Activated CD4-positive, alpha-beta memory T cell treated with anti-CD3 and anti-CD28 coated beads, Interleukin-2, amount 10 ng/mL, durations not matched to agents 7 days and 5 days (primary cell): Measurements from ENCODE around the gene AHCYL1. TPM values are rescaled to one million over a fixed set of nuclear protein-coding genes. Genes with fewer than 3 reads are reported as not detected.

Experiments used
- CTCF ChIA-PET: fragments of 350-600 bp; sonication (Branson Sonifier 250); formaldehyde crosslinking; loops from one replicate; lab custom pipeline; 2021; ENCODE audit warnings: antibody characterized with exemption, inconsistent platforms; lab: Charles Lee
- POLR2A ChIA-PET: fragments of 350-600 bp; sonication (Branson Sonifier 250); formaldehyde crosslinking; loops from one replicate; lab custom pipeline; 2021; ENCODE audit warnings: antibody characterized with exemption; lab: Charles Lee
- DNase-seq: peaks from one replicate; pipeline ENCODE4 v3.0.0-alpha.2; 2020
- H3K27ac Mint-ChIP-seq: one replicate; pipeline ENCODE4 v1.8.0; 2021; ENCODE audit warnings: mild to moderate bottlenecking, mixed read lengths
- H3K27me3 Mint-ChIP-seq: one replicate; pipeline ENCODE4 v1.8.0; 2021; ENCODE audit warnings: mixed read lengths
- H3K36me3 Mint-ChIP-seq: one replicate; pipeline ENCODE4 v1.8.0; 2021; ENCODE audit warnings: low read depth, mixed read lengths
- H3K4me1 Mint-ChIP-seq: one replicate; pipeline ENCODE4 v1.8.0; 2021; ENCODE audit warnings: mixed read lengths
- H3K4me3 Mint-ChIP-seq: one replicate; pipeline ENCODE4 v1.8.0; 2021; ENCODE audit warnings: mild to moderate bottlenecking, mixed read lengths
- H3K9me3 Mint-ChIP-seq: one replicate; pipeline ENCODE4 v1.8.0; 2021; ENCODE audit warnings: mixed read lengths
- total RNA-seq, 2 experiments: library from RNA; stranded (reverse); gene quantifications; one replicate each; pipeline ENCODE4 v1.2.3, GENCODE V29; 2021

AHCYL1 gene
- total RNA-seq, 2 experiments from 2014 or later: 56.5 to 57.0 TPM

- ChIA-PET CTCF (interaction anchor here (1.3 kb wide), 1 partner anchor 216 kb away, joined by 4 read pairs; no protein-coding TSS in a partner anchor), POLR2A (no interaction called here)
- no peaks in the 10 kb centered on the region for H3K9me3 Mint-ChIP-seq
- H3K4me3 Mint-ChIP-seq: no peak overlapping the region
- H3K27ac Mint-ChIP-seq: no peak overlapping the region
- peaks cover 41% of the 10 kb centered on the region for H3K4me1 Mint-ChIP-seq
- no peaks in the 10 kb centered on the region for H3K27me3 Mint-ChIP-seq
- H3K36me3 Mint-ChIP-seq: peaks cover 28% of the 10 kb centered on the region
- no peak for DNase-seq
These were observed 5.7 kb downstream of the AHCYL1 start for GRCh38 chr1:109990302-109990653.

GRCh38 chr1:109991400-109991925 is 6.9 kb downstream of the AHCYL1 start:
- Mint-ChIP-seq H3K9me3 (no peaks in the 10 kb centered on the region), H3K4me3 (no peak overlapping the region), H3K36me3 (peaks cover 30% of the 10 kb centered on the region), H3K27ac (no peak overlapping the region), H3K4me1 (peaks cover 32% of the 10 kb centered on the region), H3K27me3 (no peaks in the 10 kb centered on the region)
- POLR2A ChIA-PET: no interaction called here
- DNase-seq: no peak
- CTCF ChIA-PET: no interaction called here

DNA sequence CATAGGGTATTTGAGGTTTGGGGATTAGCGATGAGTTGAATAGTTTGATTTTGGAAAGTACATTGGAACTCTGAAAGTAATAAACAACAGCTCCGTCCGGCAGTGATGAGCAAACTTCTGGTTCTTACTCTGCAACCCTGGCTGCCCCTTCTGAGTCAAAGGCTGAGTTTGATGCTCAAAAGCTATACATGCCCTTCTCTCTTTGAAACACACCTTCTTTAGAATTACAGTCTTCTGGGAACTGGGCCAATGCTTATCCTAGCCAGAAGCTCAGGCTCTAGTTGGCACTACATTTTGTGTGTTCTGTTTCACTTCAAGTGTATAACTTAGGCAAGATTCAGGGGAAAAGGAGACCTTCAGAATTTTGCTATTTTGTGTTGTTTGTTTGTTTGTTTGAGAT is 9.3 kb downstream of the AHCYL1 start:
- POLR2A ChIA-PET: interaction anchor here (1.3 to 5.4 kb wide), 2 partner anchors 9 to 338 kb away, joined by 4 to 21 read pairs; partner anchors contain the start of genes AHCYL1 and GSTM4
- CTCF ChIA-PET: interaction anchor here (0.6 to 4.4 kb wide), 4 partner anchors 9 to 274 kb away, joined by 4 to 35 read pairs (median 4); partner anchors contain the start of gene AHCYL1
- Mint-ChIP-seq H3K36me3 (peaks cover 15% of the 10 kb centered on the region), H3K4me1 (peaks cover 14% of the 10 kb centered on the region), H3K27me3 (no peaks in the 10 kb centered on the region), H3K4me3 (no peak overlapping the region), H3K9me3 (no peaks in the 10 kb centered on the region), H3K27ac (no peak overlapping the region)
- no peak for DNase-seq

- DNase-seq: no peak
- Mint-ChIP-seq H3K4me1 (peaks cover 12% of the 10 kb centered on the region), H3K36me3 (peaks cover 15% of the 10 kb centered on the region), H3K27me3 (no peaks in the 10 kb centered on the region), H3K9me3 (no peaks in the 10 kb centered on the region), H3K4me3 (no peak overlapping the region), H3K27ac (no peak overlapping the region)
- POLR2A ChIA-PET: interaction anchor here (0.7 to 5.4 kb wide), 2 partner anchors 10 to 447 kb away, joined by 3 to 21 read pairs; partner anchors contain the start of gene AHCYL1
- CTCF ChIA-PET: interaction anchor here (0.6 to 4.4 kb wide), 4 partner anchors 10 to 274 kb away, joined by 4 to 35 read pairs (median 4); partner anchors contain the start of gene AHCYL1
These were observed 10.1 kb downstream of the AHCYL1 start for GRCh38 chr1:109994654-109995053.

- Mint-ChIP-seq H3K4me1 (peaks cover 11% of the 10 kb centered on the region), H3K27me3 (no peaks in the 10 kb centered on the region), H3K27ac (no peak overlapping the region), H3K36me3 (peaks cover 11% of the 10 kb centered on the region), H3K9me3 (no peaks in the 10 kb centered on the region), H3K4me3 (no peak overlapping the region)
- POLR2A ChIA-PET: interaction anchor here (0.8 to 5.4 kb wide), 2 partner anchors 11 to 485 kb away, joined by 3 to 21 read pairs; partner anchors contain the start of gene AHCYL1
- no peak for DNase-seq
- CTCF ChIA-PET: interaction anchor here (1.9 to 4.4 kb wide), 2 partner anchors 11 to 15 kb away, joined by 5 to 35 read pairs; partner anchors contain the start of gene AHCYL1
These were observed 11.0 kb downstream of the AHCYL1 start for GRCh38 chr1:109995536-109995935.

DNA sequence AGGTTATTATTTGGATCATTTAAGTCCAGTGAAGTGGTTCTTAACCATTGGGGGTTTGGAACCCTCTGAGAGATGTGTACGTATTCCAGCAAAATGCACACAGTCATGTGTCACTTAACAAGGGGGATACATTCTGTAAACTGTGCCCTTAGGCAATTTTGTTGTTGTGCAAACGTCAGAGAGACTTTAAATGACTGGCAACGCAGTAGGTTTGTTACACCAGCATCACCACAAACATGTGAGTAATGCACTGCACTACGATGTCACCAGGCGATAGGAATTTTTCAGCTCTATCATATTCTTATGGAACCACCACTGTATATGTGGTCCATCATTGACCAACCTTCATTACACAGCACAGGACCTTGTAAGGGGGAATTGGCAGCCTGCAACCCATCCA is 11.9 kb downstream of the AHCYL1 start:
- CTCF ChIA-PET: interaction anchor here (4.4 kb wide), 1 partner anchor 12 kb away, joined by 35 read pairs; the partner anchor contains the start of gene AHCYL1
- Mint-ChIP-seq H3K4me1 (peaks cover 8% of the 10 kb centered on the region), H3K36me3 (peaks cover 5% of the 10 kb centered on the region), H3K4me3 (no peak overlapping the region), H3K27me3 (no peaks in the 10 kb centered on the region), H3K27ac (no peak overlapping the region), H3K9me3 (no peaks in the 10 kb centered on the region)
- POLR2A ChIA-PET: interaction anchor here (5.4 kb wide), 1 partner anchor 11 kb away, joined by 21 read pairs; the partner anchor contains the start of gene AHCYL1
- no peak for DNase-seq

DNA sequence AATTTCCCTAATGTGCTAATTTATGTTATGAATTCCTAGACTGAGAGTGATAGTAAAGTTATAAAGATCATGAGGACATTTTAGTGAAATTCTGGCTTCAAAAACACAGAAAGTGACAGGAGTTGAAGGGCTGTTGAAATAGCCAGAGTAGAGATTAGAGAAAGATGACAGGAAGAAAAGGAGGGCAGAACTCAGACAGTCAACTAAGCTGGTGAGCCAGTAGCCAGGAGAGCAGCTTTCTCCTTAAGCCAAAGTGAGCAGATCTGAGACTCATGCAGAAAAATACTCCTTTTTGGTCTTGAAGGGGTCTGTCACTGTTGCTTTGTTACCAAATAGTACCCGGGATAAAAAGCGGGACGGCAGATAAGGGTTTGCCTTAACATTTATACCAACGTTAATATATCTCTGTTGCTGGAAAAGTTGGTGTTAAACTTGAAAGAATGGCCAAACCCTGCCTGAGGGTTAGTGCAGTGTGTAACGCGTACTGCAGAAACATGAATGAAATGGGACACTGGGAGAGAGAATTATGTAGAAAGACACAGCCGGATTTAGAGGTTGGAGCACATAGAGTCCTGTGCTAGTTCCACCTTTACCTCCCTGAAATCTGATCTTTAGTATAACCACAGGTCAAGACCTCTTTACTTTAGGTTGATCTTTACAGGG is 12.8 kb downstream of the AHCYL1 start:
- POLR2A ChIA-PET: interaction anchor here (1.2 to 5.4 kb wide), 2 partner anchors 12 to 35 kb away, joined by 3 to 21 read pairs; partner anchors contain the start of gene AHCYL1

GRCh38 chr1:109997867-109998229 is 13.3 kb downstream of the AHCYL1 start:
- POLR2A ChIA-PET: interaction anchor here (1.2 to 5.4 kb wide), 3 partner anchors 10 to 36 kb away, joined by 3 to 21 read pairs (median 3); partner anchors contain the start of gene AHCYL1
- Mint-ChIP-seq H3K4me3 (no peak overlapping the region), H3K27ac (no peak overlapping the region), H3K27me3 (no peaks in the 10 kb centered on the region), H3K9me3 (no peaks in the 10 kb centered on the region), H3K36me3 (peaks cover 2% of the 10 kb centered on the region), H3K4me1 (peaks cover 9% of the 10 kb centered on the region)
- CTCF ChIA-PET: interaction anchor here (0.8 to 2.4 kb wide), 6 partner anchors 9 to 797 kb away, joined by 3 to 17 read pairs (median 4); partner anchors contain the start of gene AHCYL1
- DNase-seq: no peak

More for the DNA sequence above, 12.8 kb downstream of the AHCYL1 start:
- Mint-ChIP-seq H3K27me3 (no peaks in the 10 kb centered on the region), H3K4me3 (no peak overlapping the region), H3K36me3 (peaks cover 2% of the 10 kb centered on the region), H3K27ac (no peak overlapping the region), H3K4me1 (peaks cover 5% of the 10 kb centered on the region), H3K9me3 (no peaks in the 10 kb centered on the region)
- CTCF ChIA-PET: interaction anchor here (0.8 to 2.4 kb wide), 5 partner anchors 10 to 223 kb away, joined by 3 to 17 read pairs (median 4); partner anchors contain the start of gene AHCYL1
- no peak for DNase-seq

DNA sequence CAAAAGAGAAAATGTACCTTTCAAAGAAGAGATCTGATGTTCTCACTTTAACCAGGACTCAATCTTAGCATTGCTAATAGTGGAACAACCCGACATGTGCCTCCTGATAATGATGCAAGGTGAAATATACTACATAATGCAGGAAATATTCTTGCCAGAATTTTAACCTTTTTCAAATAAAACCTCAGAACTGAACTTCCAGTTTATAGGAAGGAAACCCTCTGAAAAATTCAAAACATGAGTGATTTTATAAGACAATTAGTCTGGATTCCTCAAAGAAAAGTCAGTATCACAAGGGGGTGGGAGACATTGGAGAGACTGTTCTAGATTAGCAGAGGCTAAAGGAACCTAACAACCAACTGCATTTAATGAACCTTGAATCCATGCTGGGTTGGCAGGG is 18.1 kb downstream of the AHCYL1 start:
- peaks cover 7% of the 10 kb centered on the region for H3K36me3 Mint-ChIP-seq
- H3K9me3 Mint-ChIP-seq: no peaks in the 10 kb centered on the region
- CTCF ChIA-PET: interaction anchor here (0.9 to 1.8 kb wide), 2 partner anchors 18 to 27 kb away, joined by 3 to 7 read pairs; partner anchors contain the start of gene AHCYL1
- DNase-seq: no peak
- no peak overlapping the region for H3K27ac Mint-ChIP-seq
- H3K4me3 Mint-ChIP-seq: no peak overlapping the region
- POLR2A ChIA-PET: no interaction called here
- peaks cover 25% of the 10 kb centered on the region for H3K4me1 Mint-ChIP-seq
- H3K27me3 Mint-ChIP-seq: no peaks in the 10 kb centered on the region

GRCh38 chr1:110003747-110004428 is 19.3 kb downstream of the AHCYL1 start:
- Mint-ChIP-seq H3K4me3 (no peak overlapping the region), H3K27ac (peak overlapping the region; percentile 41), H3K36me3 (peaks cover 7% of the 10 kb centered on the region), H3K27me3 (no peaks in the 10 kb centered on the region), H3K9me3 (no peaks in the 10 kb centered on the region), H3K4me1 (peaks cover 25% of the 10 kb centered on the region)
- POLR2A ChIA-PET: interaction anchor here (1.1 to 1.2 kb wide), 4 partner anchors 15 to 456 kb away, joined by 4 to 5 read pairs (median 4); partner anchors contain the start of genes AHCYL1, GNAI3 and STRIP1
- peak; percentile 49 for DNase-seq
- CTCF ChIA-PET: interaction anchor here (1.5 kb wide), 1 partner anchor 20 kb away, joined by 13 read pairs; the partner anchor contains the start of gene AHCYL1

DNA sequence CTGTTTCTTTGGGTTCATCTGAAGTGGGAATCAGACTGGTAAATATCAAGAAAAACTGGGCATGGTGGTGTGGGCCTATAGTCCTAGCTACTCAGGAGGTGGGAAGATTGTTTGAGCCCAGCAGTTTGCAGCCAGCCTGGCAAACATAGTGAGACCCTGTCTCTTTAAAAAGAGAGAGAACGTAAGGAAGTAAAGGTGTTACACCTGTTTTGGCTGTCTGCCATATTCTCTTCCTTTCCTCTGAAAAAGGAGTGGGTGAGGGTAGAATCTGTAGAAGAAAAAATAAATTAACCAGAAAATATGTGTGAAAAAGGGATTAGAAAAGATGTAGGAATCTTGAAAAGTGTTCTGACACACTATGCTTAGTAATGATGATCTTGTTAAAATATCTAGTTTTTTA is 20.0 kb downstream of the AHCYL1 start:
- Mint-ChIP-seq H3K36me3 (peaks cover 9% of the 10 kb centered on the region), H3K9me3 (no peaks in the 10 kb centered on the region), H3K4me3 (no peak overlapping the region), H3K27ac (no peak overlapping the region), H3K27me3 (no peaks in the 10 kb centered on the region), H3K4me1 (peaks cover 25% of the 10 kb centered on the region)
- ChIA-PET CTCF (interaction anchor here (1.0 to 1.5 kb wide), 2 partner anchors 20 to 364 kb away, joined by 3 to 13 read pairs; partner anchors contain the start of gene AHCYL1), POLR2A (interaction anchor here (1.1 to 1.2 kb wide), 2 partner anchors 16 to 456 kb away, joined by 4 to 5 read pairs; partner anchors contain the start of gene GNAI3)
- no peak for DNase-seq

GRCh38 chr1:110005971-110006370 is 21.4 kb downstream of the AHCYL1 start:
- Mint-ChIP-seq H3K36me3 (peaks cover 15% of the 10 kb centered on the region), H3K4me1 (peaks cover 25% of the 10 kb centered on the region), H3K4me3 (no peak overlapping the region), H3K27me3 (no peaks in the 10 kb centered on the region), H3K27ac (no peak overlapping the region), H3K9me3 (no peaks in the 10 kb centered on the region)
- CTCF ChIA-PET: interaction anchor here (0.9 to 3.2 kb wide), 3 partner anchors 22 to 55 kb away, joined by 3 to 21 read pairs (median 14); partner anchors contain the start of gene AHCYL1
- no peak for DNase-seq
- POLR2A ChIA-PET: interaction anchor here (3.2 kb wide), 1 partner anchor 29 kb away, joined by 13 read pairs; the partner anchor contains the start of gene STRIP1
